B cell (primary cell): ENCODE measurements around the gene SLC4A2.

Experiments
- EZH2 ChIP-seq: IDR thresholded peaks from 2 replicates; pipeline ENCODE4 v1.6.1; 2012; ENCODE audit warnings: borderline replicate concordance, low read depth, mild to moderate bottlenecking, moderate library complexity, low read length; ENCODE audit not compliant: insufficient read depth, poor library complexity, severe bottlenecking
- TF ChIP-seq, protein P1 (sequence below): fragments of 200-600 bp; IDR thresholded peaks from one replicate; pipeline ENCODE4 v1.8.0; 2022; ENCODE audit warnings: antibody characterized with exemption, mild to moderate bottlenecking

DNA sequence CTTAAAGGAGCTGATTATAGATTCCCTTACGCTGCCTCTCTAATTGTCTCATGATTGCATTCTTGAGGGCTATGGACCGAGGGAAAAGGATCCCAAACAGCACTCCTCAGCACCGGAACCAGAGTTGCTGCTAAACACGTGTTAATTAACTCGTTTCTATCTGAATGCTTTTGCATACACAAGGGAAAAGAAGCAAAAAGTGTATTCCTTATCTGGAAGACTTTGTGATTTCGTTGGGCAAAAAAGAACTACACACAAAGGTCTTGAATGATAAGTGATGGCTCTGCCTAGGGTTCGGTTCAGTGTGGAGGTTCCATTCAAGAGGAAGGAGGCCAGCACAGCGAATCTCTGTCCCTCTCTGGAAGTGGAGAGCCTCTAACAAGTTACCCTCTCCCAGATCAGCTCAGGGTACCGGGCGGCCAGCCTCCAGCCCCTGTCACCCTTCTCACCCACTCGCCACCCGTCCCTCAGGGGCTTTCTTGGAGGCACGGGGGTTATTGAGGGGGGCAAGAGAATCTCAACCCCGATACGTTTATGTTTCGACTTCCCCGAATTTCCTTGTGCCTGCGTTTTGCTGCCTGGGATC lies 515 bp upstream of the SLC4A2 start:
- TF ChIP-seq, protein P1, sequence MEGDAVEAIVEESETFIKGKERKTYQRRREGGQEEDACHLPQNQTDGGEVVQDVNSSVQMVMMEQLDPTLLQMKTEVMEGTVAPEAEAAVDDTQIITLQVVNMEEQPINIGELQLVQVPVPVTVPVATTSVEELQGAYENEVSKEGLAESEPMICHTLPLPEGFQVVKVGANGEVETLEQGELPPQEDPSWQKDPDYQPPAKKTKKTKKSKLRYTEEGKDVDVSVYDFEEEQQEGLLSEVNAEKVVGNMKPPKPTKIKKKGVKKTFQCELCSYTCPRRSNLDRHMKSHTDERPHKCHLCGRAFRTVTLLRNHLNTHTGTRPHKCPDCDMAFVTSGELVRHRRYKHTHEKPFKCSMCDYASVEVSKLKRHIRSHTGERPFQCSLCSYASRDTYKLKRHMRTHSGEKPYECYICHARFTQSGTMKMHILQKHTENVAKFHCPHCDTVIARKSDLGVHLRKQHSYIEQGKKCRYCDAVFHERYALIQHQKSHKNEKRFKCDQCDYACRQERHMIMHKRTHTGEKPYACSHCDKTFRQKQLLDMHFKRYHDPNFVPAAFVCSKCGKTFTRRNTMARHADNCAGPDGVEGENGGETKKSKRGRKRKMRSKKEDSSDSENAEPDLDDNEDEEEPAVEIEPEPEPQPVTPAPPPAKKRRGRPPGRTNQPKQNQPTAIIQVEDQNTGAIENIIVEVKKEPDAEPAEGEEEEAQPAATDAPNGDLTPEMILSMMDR = no peak
- TF ChIP-seq EZH2 = no peak
